GM18861 (cell line): ENCODE data around the gene LIPG.
A peak's percentile ranks its signal among the peaks of the same experiment; 100 is the strongest.
"Not testable (repeated sequence)": the region's sequence is repeated elsewhere in the genome, so short reads cannot be mapped to it uniquely, and the experiment has no call there.

Experiments used
- ATAC-seq: cut with Tn5 transposase; IDR thresholded peaks from one replicate; pipeline ENCODE4 v1.9.1; 2021; ENCODE audit not compliant: unreplicated experiment

LIPG gene

GRCh38 chr18:49561289-49562193, at the start of gene LIPG:
Gene LIPG, plus strand, starts transcription at chr18:49562057. Its CDS starts 252 bp downstream, at chr18:49562309.
- ATAC-seq, result peak; percentile 79

GRCh38 chr18:49512876-49513275, 49.0 kb upstream of the LIPG start:
- not testable (repeated sequence) for ATAC-seq

- ATAC-seq, result no peak
These were observed 47.3 kb upstream of the LIPG start for GRCh38 chr18:49514577-49514976.

DNA sequence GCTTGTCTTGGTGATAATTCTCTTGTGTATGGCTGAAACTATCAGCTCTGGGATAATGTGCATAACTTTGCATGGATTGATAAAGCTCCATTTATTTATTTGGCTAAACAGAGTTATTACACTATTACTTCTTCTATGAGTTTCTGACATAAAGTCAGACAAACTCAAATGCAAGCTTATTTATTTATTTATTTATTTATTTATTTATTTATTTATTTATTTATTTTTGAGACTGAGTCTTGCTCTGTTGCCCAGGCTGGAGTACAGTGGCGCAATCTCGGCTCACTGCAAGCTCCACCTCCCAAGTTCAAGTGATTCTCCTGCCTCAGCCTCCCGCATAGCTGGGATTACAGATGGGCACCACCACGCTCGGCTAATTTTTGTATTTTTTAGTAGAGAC, 46.9 kb upstream of the LIPG start:
- not testable (repeated sequence) for ATAC-seq

GRCh38 chr18:49515516-49515915, 46.3 kb upstream of the LIPG start:
- ATAC-seq, result no peak

GRCh38 chr18:49517483-49517882, 44.4 kb upstream of the LIPG start:
- ATAC-seq, result no peak

DNA sequence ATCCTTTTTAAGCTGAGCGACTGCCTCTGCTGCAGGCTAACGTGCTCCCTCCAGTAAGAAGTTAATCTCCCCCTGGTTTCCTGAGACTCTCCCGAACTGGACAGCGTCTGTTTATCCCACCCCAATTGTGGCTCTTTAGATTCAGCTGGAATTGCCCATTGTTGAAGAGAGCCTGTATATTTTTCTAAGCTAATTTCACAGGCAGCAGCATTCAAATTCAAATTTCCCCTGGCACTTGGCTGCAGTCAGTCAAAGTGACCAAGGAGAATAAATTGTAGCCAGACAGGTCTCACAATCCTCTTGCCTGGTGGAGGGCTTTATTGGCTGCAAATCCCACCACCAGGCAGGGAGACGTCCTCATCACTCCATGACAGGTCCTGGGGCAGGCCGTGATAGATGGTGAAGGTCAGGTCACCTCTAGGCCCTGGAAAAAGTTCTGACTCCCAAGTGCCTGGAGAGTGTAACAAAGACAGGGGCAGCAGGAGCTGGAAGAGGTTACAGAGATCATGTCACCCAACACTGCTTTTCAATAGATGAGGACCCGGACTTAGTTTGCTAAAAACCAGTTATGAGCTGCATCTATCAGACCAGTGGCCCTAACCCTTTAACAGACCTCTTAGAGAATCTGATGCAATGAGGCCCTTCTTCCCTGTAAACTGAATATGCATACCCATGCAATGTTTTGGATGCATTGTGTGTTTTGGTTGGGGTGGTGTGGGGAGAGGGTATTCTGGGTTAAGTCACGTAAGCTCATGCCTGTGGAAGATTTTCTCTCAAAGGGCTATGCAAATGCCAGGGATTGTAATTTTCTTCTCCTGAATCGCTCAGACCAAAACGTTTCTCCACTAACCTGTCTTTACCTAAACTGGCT, 42.5 kb upstream of the LIPG start:
- no peak for ATAC-seq

GRCh38 chr18:49520661-49521145, 41.2 kb upstream of the LIPG start:
- no peak for ATAC-seq

DNA sequence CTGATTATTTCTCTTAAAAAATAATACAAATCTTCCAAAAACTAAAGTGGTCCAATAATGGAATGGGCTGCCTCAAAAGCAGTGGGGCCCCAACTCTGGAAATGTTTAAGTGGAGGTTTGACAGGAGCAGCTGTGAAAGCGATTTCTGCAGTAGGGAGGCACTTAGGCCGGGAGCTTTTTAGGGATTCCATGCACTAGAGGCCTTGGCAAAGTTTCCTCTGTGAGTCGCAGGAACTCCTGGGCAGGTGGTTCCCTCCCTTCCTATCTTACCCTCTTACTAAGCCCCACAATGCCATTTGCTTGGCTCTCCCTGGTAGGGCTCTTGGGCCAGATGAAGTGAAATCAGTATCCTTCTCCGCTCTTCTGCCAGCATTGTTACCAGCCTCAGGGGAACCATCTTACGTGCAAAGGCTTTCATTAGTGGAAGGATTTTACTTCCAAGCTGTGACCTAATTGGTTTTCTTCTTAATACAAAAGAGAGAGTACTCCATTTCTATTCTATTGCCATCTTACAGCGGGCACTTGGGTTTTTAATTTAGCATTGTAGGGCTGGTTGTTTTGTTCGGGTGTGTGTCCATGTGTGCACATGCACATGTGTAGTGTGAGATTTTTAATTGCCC, 40.5 kb upstream of the LIPG start:
- ATAC-seq, result no peak

GRCh38 chr18:49523580-49524093, 38.2 kb upstream of the LIPG start:
- not testable (repeated sequence) for ATAC-seq

DNA sequence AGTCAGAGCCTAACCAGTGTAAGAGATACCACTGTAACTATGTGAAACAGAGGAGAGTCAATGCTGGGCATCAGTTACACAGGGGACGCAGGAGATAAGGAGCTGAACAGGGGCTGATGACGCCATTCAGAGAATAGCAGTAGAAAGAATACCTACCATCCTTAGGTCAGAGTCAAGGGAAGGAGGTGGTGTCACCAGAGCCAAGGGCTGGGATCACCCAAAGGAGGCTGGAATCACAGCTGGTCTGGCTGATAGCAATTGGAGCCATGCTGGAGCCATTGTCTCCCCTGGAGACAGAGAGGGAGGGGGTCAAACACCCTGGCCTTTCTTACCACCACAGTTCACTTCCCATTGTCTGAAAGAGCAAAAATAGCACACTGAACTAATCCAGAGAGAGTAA, 37.5 kb upstream of the LIPG start:
- no peak for ATAC-seq

- no peak for ATAC-seq
These were observed 36.9 kb upstream of the LIPG start for GRCh38 chr18:49524951-49525350.

DNA sequence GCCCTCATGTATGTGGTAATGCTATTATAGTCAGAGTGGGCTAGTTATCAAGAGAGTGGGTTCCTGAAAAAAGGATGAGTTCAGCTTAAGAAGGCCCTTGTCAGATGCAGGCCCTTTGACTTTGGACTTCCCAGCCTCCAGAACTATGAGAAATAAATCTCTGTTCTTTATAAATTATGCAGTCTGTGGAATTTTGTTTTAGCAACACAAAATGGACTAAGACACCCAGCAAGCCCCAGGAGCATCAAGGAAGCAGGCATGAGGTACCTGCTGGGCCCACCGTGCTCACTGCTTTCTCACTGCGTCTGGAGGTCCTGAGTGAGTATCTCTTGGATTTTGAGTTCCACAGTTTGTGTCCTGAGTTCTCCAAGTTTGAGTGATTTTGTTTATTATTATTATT, 35.9 kb upstream of the LIPG start:
- ATAC-seq, result no peak

DNA sequence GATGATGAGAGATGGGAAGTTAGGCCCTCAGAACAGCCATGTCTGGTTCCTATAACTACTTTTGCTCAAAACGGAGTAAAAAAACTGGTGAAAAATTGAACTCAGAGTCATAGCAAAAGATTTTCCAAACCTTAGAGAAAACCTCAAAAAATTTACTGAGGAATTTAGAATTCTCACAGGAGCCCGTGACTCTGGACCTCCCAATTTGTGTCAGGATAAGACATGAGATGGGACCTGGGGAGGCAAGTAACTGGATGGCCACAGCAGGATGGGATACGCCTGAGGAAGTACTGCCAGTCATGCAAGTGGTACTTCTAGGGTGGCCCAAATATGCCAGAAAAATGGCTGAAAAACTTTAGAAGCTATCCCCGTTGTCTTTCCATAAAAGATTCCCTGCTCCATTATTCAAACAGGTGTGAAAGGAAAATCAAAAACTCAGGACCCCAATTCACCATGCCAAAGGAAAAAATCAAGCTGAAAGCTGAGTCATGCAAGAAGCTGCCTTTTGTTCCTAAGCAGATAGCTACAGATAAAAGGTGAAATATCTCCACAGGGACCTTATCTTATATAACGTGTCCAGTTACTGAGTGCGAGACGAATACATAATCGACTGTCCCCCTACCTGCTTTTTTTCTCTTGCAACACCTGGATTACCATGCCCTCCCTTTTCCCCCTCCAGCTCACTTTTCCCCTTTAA, 34.1 kb upstream of the LIPG start:
- ATAC-seq, result no peak

DNA sequence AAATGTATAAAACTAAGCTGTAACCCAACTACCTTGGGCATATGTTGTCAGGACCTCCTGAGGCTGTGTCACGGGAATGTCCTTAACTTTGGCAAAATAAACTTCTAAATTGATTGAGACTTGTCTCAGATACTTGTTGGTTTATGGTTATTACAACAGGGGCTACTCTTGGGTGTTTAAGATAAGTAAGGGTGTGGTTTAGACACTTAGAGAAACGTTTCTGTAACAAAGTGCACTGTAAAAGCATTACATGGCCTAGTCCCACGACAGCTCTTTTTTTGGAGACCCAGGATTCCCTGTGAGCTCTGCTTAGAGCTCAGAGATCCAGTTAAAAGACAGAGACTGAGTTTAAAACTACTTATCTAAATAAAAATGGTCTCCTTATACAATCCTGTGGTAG, 32.3 kb upstream of the LIPG start:
- ATAC-seq, result no peak

- no peak for ATAC-seq
These were observed 30.1 kb upstream of the LIPG start for GRCh38 chr18:49531678-49532153.

DNA sequence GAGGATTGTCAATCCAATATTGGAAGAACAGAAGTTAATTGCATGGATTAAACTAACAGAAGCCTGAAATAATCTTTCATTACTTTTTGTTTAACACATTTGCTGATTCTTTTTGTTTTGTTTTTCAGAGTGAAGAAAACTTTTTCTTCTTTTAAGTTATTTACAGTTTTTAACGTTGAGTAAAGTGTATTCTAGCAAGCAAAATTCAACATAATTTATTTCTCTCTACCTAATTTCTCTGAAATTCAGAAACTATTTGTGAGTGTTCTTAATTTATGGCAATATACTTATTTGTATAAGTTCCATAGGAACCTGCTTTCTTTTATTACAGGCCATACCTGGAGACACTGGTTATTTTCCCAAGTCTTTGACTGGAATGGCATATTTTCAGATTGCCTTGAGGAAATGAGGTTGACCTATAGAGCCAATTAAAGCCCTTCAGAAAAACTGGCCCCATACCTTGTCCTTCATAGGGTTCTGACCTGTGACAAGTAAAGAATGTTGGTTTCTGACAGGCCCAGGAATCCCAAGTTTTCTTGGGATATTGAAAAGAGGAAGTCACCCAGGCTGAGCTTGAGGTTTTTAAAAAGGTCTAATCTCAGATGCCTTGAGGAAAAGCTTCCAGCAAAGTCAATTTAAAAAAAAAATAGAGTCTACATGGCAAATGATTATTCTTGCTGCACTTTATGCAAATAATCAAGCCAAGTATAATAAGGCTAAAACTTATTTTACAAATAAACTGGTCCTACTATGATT, 26.8 kb upstream of the LIPG start:
- ATAC-seq, result no peak

GRCh38 chr18:49537232-49537896, 24.5 kb upstream of the LIPG start:
- ATAC-seq, result no peak

DNA sequence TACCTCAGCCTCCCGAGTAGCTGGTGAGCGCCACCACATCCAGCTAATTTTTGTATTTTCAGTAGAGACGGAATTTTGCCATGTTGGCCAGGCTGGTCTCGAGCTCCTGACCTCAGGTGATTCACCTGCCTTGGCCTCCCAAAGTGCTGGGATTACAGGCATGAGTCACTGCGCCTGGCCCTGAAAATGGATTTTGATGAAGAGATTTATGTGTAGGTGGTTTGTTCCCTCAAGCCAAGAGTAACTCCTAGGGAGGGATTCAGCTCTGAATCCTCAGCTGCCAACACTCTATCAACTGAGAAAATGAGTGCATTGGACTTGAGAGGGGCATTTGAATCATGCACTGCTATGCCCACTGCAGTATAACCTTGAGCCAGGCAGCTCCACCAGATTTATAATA, 17.5 kb upstream of the LIPG start:
- no peak for ATAC-seq
